ENCODE data around the gene PLK1.

PLK1 gene

GRCh38 chr16:23640931-23641765, 37.5 kb upstream of the PLK1 start, which contains the start of the genes DCTN5 and PALB2:
DCTN5 (plus strand) TSS chr16:23641466; CDS start chr16:23641543, 77 bp downstream.
PALB2 (minus strand) TSS chr16:23641310; CDS start chr16:23641157, 153 bp downstream.
- Histone ChIP-seq H3K27ac (peak within 1 kb of the TSS; percentile 93), H3K9me3 (ENCODE audit: severe bottlenecking) (no peaks in the 10 kb centered on the region), H3K27me3 (ENCODE audit: insufficient read depth, low read depth, severe bottlenecking) (no peaks in the 10 kb centered on the region), H3K36me3 (peaks cover 50% of the 10 kb centered on the region), H3K4me3 (ENCODE audit: low read depth, low read length) (peak within 1 kb of the TSS; percentile 100)
- TF ChIP-seq, protein P1, sequence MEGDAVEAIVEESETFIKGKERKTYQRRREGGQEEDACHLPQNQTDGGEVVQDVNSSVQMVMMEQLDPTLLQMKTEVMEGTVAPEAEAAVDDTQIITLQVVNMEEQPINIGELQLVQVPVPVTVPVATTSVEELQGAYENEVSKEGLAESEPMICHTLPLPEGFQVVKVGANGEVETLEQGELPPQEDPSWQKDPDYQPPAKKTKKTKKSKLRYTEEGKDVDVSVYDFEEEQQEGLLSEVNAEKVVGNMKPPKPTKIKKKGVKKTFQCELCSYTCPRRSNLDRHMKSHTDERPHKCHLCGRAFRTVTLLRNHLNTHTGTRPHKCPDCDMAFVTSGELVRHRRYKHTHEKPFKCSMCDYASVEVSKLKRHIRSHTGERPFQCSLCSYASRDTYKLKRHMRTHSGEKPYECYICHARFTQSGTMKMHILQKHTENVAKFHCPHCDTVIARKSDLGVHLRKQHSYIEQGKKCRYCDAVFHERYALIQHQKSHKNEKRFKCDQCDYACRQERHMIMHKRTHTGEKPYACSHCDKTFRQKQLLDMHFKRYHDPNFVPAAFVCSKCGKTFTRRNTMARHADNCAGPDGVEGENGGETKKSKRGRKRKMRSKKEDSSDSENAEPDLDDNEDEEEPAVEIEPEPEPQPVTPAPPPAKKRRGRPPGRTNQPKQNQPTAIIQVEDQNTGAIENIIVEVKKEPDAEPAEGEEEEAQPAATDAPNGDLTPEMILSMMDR (IDR thresholded peaks at IDR 0.05; ENCODE audit: low read depth, low read length), result no peak
- peak; percentile 94 for DNase-seq

DNA sequence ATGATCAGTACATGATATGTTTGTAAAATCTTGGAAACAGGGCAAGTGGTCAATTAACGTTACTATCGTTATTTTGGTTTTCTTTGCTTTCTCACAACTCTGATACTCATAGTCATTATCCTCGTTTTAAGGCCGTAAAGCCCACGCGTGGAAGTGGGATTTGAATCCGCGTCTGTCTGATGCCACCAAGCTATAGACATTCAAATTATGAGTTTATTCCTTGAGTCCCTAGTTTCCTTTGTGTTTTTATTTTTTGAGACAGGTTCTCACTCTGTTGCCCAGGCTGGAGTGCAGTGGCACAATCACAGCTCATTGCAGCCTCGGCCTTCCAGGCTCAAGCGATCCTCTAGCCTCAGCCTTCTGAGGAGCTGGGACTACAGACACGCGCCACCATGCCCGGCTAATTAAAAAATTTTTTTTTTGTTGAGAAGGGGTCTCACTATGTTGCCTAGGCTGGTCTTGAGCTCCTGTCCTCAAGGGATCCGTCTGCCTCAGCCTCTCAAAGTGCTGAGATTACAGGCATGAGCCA, 36.4 kb upstream of the PLK1 start:
- Histone ChIP-seq H3K4me3 (ENCODE audit: low read depth, low read length) (peak overlapping the region; percentile 100), H3K9me3 (ENCODE audit: severe bottlenecking) (no peaks in the 10 kb centered on the region), H3K27ac (peak overlapping the region; percentile 93), H3K36me3 (peaks cover 47% of the 10 kb centered on the region), H3K27me3 (ENCODE audit: insufficient read depth, low read depth, severe bottlenecking) (no peaks in the 10 kb centered on the region)
- no peak for DNase-seq
- TF ChIP-seq, protein P1 (IDR thresholded peaks at IDR 0.05; ENCODE audit: low read depth, low read length), result no peak

DNA sequence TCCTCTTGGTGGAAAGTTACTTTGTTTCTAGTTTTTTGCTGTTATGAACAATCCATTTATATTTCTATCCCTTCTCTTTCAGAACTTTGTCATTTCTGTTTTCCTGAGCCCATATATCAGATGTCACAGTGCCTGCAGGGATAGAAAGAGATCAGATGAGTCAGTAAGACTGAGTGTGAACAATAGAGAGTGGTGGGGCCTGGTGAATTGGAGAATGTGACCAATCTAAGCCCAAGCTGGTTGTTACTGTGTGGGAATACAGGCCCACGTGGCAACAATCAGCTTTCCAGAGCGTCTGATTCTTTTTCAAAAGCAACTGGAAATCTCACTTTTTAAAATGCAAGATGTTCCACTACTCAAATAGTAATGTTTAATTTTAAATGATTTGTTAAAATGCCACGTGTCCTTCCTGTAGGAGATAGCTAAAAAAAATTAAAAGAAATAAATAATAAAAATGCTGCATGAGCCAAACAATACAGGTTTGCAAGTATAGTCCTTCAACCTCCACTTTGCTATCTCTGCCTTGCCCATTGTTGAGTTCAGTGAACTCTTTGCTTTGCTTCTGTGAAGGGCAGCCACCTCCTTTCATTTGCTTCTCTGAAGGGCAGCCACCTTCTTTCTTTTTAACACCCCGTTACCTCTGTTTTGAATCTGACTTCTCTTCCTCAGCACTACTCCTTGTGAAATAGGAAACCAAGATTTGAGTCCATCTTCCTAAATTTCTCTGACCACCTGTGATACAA, 27.8 kb upstream of the PLK1 start:
- Histone ChIP-seq H3K9me3 (ENCODE audit: severe bottlenecking) (no peaks in the 10 kb centered on the region), H3K36me3 (peaks cover 68% of the 10 kb centered on the region), H3K27me3 (ENCODE audit: insufficient read depth, low read depth, severe bottlenecking) (no peaks in the 10 kb centered on the region), H3K4me3 (ENCODE audit: low read depth, low read length) (no peak overlapping the region), H3K27ac (peak overlapping the region; percentile 29; the same call in 1 of the 2 replicates)
- TF ChIP-seq, protein P1 (IDR thresholded peaks at IDR 0.05; ENCODE audit: low read depth, low read length), result no peak
- DNase-seq, result no peak

DNA sequence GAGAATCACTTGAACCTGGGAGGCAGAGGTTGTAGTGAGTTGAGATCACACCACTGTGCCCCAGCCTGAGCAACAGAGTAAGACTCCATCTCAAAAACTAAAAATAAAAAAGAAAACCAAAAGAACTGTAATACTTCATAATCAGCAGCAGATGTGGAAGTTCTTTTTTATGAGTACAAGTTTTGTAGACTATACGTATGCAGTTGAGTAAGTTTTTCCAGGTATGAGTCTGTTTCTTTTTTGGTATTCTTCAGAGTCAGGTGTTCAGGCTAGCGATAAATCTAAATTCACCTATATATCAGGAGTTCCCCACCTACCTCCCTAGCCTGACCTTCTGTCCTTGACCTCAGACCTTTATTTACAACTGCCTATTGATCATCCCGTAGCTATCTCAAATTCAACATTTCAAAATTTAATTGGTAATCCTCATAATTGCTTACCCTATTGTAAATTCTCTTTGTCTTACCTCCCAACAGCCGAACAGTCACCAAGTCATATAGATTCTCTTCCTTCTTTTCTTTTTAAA, 26.7 kb upstream of the PLK1 start:
- Histone ChIP-seq H3K27me3 (ENCODE audit: insufficient read depth, low read depth, severe bottlenecking) (no peaks in the 10 kb centered on the region), H3K36me3 (peaks cover 66% of the 10 kb centered on the region), H3K27ac (no peak overlapping the region), H3K4me3 (ENCODE audit: low read depth, low read length) (no peak overlapping the region), H3K9me3 (ENCODE audit: severe bottlenecking) (no peaks in the 10 kb centered on the region)
- TF ChIP-seq, protein P1 (IDR thresholded peaks at IDR 0.05; ENCODE audit: low read depth, low read length), result no peak
- no peak for DNase-seq

DNA sequence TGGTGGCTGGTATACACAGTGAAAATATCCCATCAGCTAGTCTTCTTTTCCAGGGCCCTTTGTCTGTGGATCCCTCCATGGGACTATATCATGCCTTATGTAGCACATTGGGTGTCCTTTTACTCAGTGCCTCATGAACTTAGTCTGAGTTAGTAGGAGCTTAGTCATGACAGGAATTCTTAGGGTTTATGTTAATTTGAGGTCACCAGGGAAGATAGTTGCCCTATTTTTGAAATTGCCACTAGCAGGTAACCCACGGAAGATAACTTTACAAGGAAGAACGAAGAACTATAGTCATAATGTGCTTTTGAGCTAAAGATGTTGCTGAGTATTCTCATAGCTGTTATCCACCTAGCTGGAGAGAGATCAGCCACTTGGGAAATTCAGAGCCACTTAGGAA, 14.8 kb upstream of the PLK1 start:
- H3K36me3 ChIP-seq, result peaks cover 98% of the 10 kb centered on the region
- H3K27ac ChIP-seq, result no peak overlapping the region
- no peak for DNase-seq
- H3K27me3 ChIP-seq (ENCODE audit: insufficient read depth, low read depth, severe bottlenecking), result no peaks in the 10 kb centered on the region
- TF ChIP-seq, protein P1 (IDR thresholded peaks at IDR 0.05; ENCODE audit: low read depth, low read length), result no peak
- no peaks in the 10 kb centered on the region for H3K9me3 ChIP-seq (ENCODE audit: severe bottlenecking)
- H3K4me3 ChIP-seq (ENCODE audit: low read depth, low read length), result no peak overlapping the region

Measured in WERI-Rb-1 (cell line).